ENCODE results near the gene GPR146.
"Not testable (repeated sequence)": the region's sequence is repeated elsewhere in the genome, so short reads cannot be mapped to it uniquely, and the experiment has no call there.

The GPR146 gene, protein sequence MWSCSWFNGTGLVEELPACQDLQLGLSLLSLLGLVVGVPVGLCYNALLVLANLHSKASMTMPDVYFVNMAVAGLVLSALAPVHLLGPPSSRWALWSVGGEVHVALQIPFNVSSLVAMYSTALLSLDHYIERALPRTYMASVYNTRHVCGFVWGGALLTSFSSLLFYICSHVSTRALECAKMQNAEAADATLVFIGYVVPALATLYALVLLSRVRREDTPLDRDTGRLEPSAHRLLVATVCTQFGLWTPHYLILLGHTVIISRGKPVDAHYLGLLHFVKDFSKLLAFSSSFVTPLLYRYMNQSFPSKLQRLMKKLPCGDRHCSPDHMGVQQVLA

GRCh38 chr7:1044189-1045068 is at the start of gene GPR146:
Gene GPR146 (plus strand): TSS chr7:1044546. CDS start chr7:1057516, 12,970 bp downstream.
- DNase-seq, result peak; percentile 78 to 98

DNA sequence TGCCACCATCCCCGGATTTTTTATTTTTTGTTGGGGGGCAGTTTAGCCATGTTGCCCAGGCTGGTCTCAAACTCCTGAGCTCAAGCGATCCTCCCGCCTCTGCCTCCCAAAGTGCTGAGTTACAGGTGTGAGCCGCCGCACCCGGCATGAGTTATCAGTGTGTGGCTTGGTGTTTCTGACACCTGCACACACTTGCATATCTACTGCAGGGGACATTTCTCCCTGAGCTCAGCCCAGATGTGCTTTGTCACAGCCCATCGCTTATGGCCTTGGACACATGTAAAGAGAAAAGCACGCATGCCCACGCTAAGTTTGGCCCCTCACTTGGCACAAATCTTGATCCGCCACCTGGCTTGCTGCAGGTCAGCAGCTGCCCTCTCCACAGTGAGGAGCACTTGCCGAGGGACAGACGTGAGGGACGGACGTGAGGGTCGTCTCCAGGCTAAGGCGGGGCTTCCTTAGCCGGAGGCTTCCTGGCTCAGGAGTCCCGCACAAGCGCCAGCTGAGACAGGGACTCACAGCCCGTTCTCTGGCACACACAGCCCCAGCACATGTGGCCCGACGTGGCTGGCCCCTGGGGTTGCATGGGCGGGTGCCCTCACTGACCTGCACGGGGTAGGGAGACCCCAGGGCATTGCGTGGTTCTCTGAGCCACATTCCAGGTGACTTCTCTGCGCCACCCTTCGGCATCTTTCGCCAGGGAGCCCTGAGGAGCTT is 49.6 kb upstream of the GPR146 start:
- DNase-seq, result no peak

DNA sequence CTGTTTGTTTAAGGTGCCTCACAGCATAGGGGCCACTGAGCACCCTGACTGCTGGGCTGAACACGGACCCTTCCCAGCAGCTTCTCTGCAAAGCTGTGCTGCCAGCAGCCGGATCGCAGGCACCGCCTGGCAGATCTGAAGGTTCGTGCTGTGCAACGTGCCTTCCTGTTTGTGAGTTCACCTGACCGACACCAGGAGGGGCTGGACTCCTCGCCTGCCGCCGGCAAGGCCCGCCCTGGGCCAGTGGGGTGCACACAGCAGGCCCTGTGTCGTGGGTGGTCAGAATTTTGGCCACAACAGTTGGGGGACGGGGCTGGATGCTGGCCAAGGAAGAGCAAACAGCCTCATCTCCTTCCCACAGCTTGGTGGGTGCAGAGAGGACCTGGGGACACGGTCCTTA is 48.8 kb upstream of the GPR146 start:
- DNase-seq, result no peak

- DNase-seq, result no peak
These were observed 48.1 kb upstream of the GPR146 start for GRCh38 chr7:996079-996872.

DNA sequence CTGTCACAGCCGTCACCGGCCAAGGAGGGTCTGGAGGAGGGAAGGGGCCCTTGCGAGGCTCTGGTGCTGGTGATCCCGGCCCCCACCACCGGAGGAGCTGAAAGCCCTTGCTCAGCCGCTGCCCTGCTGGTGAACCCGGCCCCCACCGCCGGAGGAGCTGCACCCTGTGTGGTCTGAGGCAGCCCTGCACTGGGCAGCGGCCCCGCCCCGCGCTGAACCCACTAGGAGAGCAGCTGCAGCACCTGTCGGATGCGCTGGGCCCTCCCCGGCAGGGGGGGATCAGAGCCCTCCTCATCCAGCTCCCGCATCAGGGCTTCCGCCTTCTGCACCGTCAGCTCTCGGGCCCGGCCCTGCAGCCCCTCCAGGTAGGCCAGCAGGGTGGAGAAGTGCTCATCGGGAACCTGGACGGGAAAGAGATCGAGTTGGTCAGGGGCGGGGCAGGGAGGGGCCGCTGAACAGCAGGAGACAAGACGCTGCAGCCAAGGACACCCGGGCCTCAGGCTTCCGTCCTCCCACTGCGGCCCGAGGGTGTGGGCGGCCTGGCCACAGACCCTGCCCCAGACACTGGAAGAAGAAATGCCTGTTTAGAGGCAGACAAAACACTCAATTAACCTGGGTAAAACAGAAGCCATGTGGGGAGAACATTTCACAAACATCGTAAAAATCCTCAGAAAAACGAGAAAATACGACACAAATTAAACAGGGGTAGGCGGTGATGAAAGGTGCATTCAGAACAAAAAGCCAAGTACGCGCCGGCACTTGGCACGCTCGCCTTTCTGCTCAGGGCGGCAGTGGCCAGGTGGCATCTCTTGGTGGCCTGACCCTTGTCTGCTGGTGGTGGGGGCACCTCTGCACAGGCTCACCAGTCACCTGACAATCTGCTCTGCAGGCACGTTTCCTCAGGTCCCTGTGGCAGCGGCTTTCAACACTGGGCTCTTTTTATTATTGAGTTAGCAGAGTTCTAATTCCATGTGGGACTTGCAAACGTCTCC is 46.6 kb upstream of the GPR146 start:
- DNase-seq, result no peak

DNA sequence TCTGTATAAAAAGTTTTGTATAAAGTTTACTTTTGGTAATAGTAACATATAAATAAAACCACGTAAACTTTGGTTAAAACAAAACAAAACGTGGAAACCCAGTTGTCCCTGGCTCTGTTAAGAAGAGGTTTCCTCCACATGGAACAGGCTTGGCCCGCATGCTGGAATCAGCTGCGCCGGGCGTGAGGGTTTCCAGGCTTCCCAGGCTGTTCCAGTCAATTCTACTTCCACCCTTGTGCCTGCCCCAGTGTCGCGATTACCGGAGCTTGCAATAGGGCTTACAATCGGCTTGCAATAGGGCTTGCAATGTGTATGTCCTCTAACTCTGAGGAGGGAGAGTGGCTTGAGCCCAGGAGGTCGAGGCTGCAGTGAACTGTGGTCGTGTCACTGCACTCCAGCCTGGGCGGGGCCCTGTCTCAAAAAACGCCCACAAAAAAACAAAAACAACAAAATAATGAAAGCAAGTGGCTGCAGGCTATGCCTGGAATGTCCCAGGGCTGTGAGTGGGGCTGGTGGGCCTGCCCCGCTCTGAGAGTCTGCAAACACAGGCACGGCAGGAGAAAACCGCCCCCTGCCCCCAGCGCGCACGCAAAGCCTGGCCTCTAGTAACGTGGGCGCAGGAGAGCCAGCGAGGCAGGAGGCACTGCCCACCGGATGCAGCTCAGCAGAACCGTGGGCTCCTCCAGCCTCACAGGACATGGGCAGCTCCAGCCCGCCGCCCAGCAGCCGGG is 45.0 kb upstream of the GPR146 start:
- DNase-seq, result no peak

DNA sequence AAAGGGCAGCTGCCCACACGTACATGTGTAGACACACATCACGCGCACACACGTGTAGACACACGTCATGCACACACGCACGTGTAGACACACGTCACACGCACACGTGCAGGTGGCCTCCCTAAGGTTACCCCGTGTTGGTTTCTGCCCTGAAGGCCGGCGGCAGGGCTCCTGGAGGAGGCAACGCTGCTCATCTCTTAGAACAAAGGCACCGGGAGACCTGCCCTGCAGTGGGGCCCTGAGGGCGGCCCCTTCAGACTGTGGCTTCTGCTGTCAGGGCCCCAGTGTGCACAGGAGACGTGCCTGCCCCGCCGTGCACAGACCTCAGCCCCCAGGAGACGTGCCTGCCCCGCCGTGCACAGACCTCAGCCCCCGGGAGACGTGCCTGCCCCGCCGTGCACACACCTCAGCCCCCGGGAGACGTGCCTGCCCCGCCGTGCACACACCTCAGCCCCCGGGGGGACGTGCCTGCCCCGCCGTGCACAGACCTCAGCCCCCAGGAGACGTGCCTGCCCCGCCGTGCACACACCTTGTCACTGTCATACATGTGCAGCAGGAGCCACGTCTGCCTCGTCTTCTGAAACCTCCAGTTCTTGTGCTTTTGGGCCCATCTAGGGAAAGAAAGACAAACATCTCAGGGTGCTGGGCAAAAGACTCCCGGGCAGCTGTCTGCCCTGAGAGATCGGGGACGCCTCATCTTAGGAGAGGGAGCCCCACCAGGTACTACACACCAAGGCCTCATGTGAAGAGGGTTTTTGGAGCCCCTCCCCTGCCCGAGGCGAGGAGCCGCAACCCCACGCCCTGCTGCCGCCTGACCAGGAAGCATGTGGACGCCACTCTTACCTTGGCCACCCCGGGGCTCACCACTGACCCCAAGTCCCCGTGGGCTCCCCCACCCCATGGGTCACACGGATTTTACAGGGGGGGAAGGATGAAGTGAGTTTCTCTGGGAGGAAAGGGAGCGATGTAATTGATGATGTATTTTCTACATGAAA is 44.1 kb upstream of the GPR146 start:
- no peak for DNase-seq

DNA sequence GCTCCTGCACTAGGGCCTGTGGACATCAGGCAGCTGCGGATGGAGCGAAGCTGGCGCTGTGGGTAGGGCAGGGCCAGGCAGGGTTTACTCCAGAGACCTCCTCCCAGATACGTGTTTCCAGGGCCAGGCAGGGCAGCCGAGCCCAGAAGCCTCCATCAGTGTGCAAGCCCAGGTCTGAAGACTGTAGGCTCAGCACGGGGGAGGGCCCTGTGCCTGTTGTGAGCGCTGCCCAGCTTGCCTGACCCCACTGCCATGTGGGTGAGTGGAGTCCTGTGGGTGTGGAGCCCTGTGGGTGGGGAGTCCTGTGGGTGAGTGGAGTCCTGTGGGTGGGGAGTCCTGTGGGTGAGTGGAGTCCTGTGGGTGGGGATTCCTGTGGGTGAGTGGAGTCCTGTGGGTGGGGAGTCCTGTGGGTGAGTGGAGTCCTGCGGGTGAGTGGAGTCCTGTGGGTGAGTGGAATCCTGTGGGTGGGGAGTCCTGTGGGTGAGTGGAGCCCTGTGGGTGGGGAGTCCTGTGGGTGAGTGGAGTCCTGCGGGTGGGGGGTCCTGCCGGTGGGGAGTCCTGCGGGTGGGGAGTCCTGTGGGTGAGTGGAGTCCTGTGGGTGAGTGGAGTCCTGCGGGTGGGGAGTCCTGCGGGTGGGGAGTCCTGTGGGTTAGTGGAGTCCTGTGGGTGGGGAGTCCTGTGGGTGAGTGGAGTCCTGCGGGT is 43.1 kb upstream of the GPR146 start:
- not testable (repeated sequence) for DNase-seq

DNA sequence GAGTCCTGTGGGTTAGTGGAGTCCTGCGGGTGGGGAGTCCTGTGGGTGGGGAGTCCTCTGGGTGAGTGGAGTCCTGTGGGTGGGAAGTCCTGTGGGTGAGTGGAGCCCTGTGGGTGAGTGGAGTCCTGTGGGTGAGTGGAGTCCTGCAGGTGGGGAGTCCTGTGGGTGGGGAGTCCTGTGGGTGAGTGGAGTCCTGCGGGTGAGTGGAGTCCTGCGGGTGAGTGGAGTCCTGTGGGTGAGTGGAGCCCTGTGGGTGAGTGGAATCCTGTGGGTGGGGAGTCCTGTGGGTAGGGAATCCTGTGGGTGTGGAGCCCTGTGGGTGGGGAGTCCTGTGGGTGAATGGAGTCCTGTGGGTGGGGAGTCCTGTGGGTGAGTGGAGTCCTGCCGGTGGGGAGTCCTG is 42.3 kb upstream of the GPR146 start:
- DNase-seq, result not testable (repeated sequence)

DNA sequence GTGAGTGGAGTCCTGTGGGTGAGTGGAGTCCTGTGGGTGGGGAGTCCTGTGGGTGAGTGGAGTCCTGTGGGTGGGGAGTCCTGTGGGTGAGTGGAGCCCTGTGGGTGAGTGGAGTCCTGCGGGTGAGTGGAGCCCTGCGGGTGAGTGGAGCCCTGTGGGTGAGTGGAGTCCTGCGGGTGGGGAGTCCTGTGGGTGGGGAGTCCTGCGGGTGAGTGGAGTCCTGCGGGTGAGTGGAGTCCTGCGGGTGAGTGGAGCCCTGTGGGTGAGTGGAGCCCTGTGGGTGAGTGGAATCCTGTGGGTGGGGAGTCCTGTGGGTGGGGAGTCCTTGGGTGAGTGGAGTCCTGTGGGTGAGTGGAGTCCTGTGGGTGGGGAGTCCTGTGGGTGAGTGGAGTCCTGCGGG is 41.9 kb upstream of the GPR146 start:
- not testable (repeated sequence) for DNase-seq

GRCh38 chr7:1004018-1004852 is 40.1 kb upstream of the GPR146 start:
- DNase-seq, result no peak

DNA sequence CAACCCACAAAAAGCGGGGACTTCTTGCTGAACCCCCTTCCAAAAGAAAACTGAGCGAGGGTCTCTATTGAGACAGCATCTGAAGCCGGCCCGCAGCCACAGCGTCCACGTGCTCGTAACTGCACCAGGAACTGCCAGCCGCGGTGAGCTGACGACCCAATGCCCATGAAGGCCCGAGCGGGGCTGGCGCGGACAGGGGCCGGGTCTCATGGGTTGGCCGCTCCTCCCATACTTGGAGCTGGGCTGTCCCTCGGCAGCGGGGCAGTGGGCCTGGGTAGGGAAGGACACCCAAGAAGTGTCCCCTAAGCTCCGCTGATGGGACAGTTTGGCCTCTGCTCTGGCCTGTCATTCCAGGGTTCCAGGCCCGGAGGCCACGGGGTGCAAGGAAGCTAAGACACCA is 39.0 kb upstream of the GPR146 start:
- DNase-seq, result no peak

GRCh38 chr7:1007901-1008300 is 36.4 kb upstream of the GPR146 start:
- DNase-seq, result peak in 1 of 2 experiments; percentile 31

DNA sequence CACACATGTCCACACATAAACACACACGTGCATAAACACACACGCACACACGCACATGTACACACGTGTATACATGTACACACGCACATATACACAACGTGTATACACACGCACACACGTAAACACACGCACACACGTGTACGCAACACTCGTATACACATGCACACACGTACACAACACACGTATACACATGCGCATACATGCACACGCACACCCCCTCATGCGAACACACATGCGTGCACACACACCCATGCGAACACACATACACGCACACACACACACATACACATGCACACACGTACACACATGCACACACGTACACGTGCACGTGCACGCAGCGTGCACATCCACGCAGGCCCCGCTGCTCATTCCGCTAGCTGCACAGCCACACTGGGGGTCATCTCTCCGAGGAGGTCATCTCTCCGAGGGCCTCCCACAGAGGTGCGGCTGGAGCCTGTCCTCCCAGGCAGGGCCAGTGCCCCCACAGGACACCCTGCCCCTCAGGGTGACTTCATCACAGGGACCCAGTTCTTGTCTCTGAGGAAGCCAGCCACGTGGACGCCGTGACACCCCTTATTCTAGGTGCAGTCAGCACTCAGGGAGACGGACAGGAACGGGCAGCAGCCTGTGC is 35.5 kb upstream of the GPR146 start:
- DNase-seq, result no peak

DNA sequence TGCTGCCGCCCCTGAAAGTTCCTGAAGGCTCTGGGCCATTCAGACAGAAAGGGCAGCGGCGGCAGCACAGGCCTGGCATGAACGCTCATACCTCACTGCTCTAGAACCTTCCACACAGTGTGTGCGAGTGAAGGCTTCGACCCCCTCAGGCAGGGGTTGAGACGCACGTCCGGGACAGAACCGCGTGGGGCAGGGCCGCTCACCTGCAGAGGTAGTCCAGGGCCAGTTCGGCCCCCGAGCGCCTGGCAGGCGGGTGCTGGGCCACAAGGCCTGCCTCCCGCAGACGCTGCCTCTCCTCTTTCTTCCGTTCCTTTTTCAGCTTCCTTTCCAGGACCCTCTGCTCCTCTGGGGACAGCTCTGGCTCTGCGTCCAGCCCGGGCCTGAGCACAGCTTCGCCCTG is 34.6 kb upstream of the GPR146 start:
- no peak for DNase-seq

- DNase-seq, result no peak
These were observed 34.1 kb upstream of the GPR146 start for GRCh38 chr7:1010226-1010625.

Data from NCI-H526 (cell line).